BJ (cell line): Measurements from ENCODE around the gene MICALL1. TPM values are rescaled to one million over a fixed set of nuclear protein-coding genes. Genes with fewer than 3 reads are reported as not detected.

Experiments used
- CTCF ChIA-PET: fragments of 350-600 bp; formaldehyde crosslinking; extraction: SDS; loops from one replicate; lab custom pipeline; 2021; ENCODE audit warnings: antibody characterized with exemption, inconsistent platforms; lab: Yijun Ruan, JAX
- POLR2A ChIA-PET: fragments of 300-600 bp; sonication (Branson Sonifier 250); formaldehyde crosslinking; extraction: SDS; loops from one replicate; lab custom pipeline; 2021; ENCODE audit warnings: antibody characterized with exemption; lab: Charles Lee
- DNase-seq: peaks from one replicate; pipeline ENCODE4 v3.0.0-alpha.2; 2011; ENCODE audit warnings: low read depth
- H3K27me3 ChIP-seq: 2 replicates; pipeline ENCODE4 v1.6.0; 2011; ENCODE audit warnings: low read length; ENCODE audit not compliant: control insufficient read depth, insufficient read depth
- H3K36me3 ChIP-seq: 2 replicates; pipeline ENCODE4 v1.5.1; 2011; ENCODE audit warnings: low read length; ENCODE audit not compliant: control insufficient read depth, insufficient read depth
- H3K4me3 ChIP-seq: 2 replicates; pipeline ENCODE4 v1.5.1; 2011; ENCODE audit warnings: low read depth, mild to moderate bottlenecking, control low read depth, low read length
- polyA plus RNA-seq: library from polyadenylated mRNA; depleted of rRNA; stranded (reverse); fragments of >200 nt; gene quantifications from 2 replicates; pipeline ENCODE4 v1.2.3, GENCODE V29; 2011; rRNA removed
- TF ChIP-seq, protein P1 (sequence below): IDR thresholded peaks from 2 replicates; pipeline ENCODE4 v1.5.1; 2011; ENCODE audit warnings: low read depth, mild to moderate bottlenecking, control low read depth, inconsistent platforms, low read length, moderate library complexity; ENCODE audit not compliant: insufficient read depth

The MICALL1 gene
- polyA plus RNA-seq, 1 experiment = 26.5 TPM

DNA sequence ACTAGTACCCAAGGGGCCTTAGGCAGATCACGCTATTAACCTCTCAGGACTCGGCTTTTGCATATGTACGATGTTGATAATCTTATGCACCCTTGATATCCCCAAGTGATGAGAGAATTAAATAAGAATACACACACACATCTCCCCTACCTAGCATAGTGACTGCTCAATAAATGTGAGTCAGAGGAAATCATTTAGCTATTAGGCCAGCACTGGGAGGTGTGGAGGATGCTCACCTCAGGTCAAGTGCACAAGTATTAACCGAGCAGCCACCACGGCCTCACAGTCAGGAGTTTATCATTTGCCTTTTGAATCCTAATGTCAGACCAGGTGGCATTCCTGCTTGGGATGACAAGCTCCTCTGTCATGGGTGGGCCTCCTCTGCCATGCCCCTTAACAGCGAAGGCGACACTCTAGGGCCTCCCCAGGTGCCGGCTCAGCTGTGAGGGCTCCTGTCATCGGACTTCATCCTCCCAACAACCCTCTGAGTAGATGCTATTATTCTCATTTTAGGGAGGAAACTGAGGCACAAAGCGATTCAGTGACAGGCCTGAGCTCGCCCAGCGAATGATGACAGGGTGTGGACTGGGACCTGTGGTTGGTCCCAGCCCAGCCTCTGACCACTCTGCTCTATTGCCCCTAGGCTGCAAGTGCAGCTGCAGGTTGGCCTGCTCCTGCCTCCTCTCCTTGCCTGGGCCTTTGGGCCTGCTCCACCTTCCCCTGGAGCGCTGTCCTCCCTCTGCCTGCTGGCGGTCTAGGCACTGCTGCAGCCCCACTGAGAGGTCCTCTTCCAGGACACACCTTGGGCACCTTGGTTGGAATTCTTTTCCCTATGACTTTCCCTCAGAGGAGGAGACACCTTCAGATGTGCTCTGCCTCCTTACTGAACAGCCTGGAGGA lies 83.3 kb downstream of the MICALL1 start:
- Histone ChIP-seq H3K27me3 (peaks cover 1% of the 10 kb centered on the region; the same call in 1 of the 2 replicates), H3K4me3 (no peak overlapping the region), H3K36me3 (no peaks in the 10 kb centered on the region)
- ChIA-PET CTCF (interaction anchor here (0.7 to 0.9 kb wide), 2 partner anchors 17 to 25 kb away, joined by 3 to 4 read pairs; no protein-coding TSS in a partner anchor), POLR2A (no interaction called here)
- DNase-seq = no peak
- TF ChIP-seq, protein P1, sequence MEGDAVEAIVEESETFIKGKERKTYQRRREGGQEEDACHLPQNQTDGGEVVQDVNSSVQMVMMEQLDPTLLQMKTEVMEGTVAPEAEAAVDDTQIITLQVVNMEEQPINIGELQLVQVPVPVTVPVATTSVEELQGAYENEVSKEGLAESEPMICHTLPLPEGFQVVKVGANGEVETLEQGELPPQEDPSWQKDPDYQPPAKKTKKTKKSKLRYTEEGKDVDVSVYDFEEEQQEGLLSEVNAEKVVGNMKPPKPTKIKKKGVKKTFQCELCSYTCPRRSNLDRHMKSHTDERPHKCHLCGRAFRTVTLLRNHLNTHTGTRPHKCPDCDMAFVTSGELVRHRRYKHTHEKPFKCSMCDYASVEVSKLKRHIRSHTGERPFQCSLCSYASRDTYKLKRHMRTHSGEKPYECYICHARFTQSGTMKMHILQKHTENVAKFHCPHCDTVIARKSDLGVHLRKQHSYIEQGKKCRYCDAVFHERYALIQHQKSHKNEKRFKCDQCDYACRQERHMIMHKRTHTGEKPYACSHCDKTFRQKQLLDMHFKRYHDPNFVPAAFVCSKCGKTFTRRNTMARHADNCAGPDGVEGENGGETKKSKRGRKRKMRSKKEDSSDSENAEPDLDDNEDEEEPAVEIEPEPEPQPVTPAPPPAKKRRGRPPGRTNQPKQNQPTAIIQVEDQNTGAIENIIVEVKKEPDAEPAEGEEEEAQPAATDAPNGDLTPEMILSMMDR = no peak

DNA sequence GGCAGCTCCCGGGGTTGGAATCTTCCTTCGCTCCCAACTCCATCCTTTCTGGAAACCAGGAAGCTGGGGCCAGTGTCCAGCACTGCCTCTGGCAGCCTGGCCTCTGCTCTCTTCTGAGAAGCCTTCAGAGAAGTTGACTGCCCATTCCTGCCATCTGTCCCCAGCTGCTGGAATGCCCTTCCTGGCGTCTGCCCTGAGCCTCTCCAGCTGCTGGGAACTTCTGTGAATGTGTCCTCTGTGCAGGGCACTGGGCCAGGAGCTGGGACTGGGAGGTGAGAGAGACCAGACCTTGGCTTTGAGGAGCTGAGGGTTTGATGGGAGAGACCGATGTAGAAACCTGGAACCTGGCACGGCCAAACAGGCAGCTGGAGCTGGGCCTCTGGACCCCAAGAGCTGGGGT lies 84.2 kb downstream of the MICALL1 start:
- POLR2A ChIA-PET = no interaction called here
- H3K36me3 ChIP-seq = no peaks in the 10 kb centered on the region
- TF ChIP-seq, protein P1 = no peak
- H3K27me3 ChIP-seq = peaks cover 1% of the 10 kb centered on the region; the same call in 1 of the 2 replicates
- CTCF ChIA-PET = interaction anchor here (0.5 kb wide), 1 partner anchor 353 kb away, joined by 3 read pairs; no protein-coding TSS in a partner anchor
- no peak for DNase-seq
- H3K4me3 ChIP-seq = no peak overlapping the region

DNA sequence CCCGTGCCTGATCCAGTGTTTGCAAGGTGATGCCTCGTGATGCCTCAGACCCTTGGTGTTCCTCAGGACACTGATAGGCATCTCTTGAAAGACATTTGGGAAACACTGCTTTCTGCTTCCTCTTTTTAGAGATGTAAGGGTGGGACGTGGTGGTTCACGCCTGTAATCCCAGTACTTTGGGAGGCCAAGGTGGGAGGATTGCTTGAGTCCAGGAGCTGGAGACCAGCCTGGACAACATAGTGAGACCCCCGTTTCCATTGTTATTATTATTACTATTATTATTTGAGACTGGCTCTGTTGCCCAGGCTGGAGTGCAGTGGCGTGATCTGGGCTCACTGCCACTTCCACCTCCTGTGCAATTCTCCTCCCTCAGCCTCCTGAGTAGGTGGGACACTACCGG lies 84.8 kb downstream of the MICALL1 start:
- no peaks in the 10 kb centered on the region for H3K36me3 ChIP-seq
- ChIA-PET CTCF (interaction anchor here (0.5 kb wide), 1 partner anchor 354 kb away, joined by 3 read pairs; no protein-coding TSS in a partner anchor), POLR2A (no interaction called here)
- no peak for DNase-seq
- TF ChIP-seq, protein P1 = no peak
- H3K4me3 ChIP-seq = no peak overlapping the region
- peaks cover 1% of the 10 kb centered on the region; the same call in 1 of the 2 replicates for H3K27me3 ChIP-seq

DNA sequence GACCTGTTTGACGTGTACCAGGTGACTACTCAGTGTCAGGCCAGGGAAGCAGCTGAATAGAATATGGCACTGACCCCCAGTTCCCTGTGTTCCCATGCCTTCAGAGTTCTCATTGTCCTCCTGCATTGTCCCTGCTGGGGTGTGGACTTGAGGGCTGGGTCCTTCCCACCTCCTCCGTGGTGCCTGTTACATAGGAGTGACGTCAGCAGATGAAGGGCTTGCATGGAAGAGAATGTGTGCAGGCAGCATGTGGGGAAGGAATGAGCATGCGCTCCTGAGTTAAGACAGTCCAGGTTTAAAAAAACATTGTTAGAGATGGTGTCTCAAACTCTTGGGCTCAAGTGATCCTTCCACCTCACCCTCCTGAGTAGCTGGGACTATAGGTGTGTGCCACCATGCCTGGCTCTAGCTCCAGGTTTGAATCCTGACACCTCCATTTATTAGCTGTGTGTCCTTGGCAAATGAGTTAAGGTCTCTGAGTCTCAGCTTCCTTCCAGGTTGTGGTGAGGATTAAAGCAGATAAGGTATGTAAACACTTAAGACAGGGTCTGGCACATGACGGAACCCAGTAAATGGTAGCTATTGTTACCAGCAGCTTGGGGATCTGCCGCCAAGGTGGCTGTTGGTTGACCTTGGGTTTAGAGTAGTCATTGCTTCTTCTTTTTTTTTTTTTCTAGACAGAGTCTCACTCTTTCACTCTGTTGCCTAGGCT lies 85.8 kb downstream of the MICALL1 start:
- no peaks in the 10 kb centered on the region for H3K36me3 ChIP-seq
- H3K4me3 ChIP-seq = no peak overlapping the region
- no peak for DNase-seq
- H3K27me3 ChIP-seq = peaks cover 1% of the 10 kb centered on the region; the same call in 1 of the 2 replicates
- ChIA-PET CTCF (interaction anchor here (1.2 to 1.4 kb wide), 2 partner anchors 18 to 26 kb away, joined by 3 to 4 read pairs; no protein-coding TSS in a partner anchor), POLR2A (no interaction called here)
- TF ChIP-seq, protein P1 = no peak

Other genes with a start within 250 kb of the MICALL1 start
- gene PDXP, start 247.6 kb upstream of the MICALL1 start, polyA plus RNA-seq = 16.4 and 24.0 TPM in 2 replicates
- 9,083 and 9,143 TPM in 2 replicates for gene LGALS1, start 230.7 kb upstream of the MICALL1 start, polyA plus RNA-seq
- 11.0 and 16.5 TPM in 2 replicates for gene NOL12, start 220.0 kb upstream of the MICALL1 start, polyA plus RNA-seq
- gene TRIOBP, start 209.2 kb upstream of the MICALL1 start, polyA plus RNA-seq = 52.0 and 73.9 TPM in 2 replicates
- gene GCAT, start 98.4 kb upstream of the MICALL1 start, polyA plus RNA-seq = 12.6 and 24.9 TPM in 2 replicates
- not detected in 2 replicates for gene GALR3, start 82.9 kb upstream of the MICALL1 start, polyA plus RNA-seq
- gene ANKRD54, start 62.0 kb upstream of the MICALL1 start, polyA plus RNA-seq = 18.2 and 36.7 TPM in 2 replicates
- gene EIF3L, start 56.9 kb upstream of the MICALL1 start, polyA plus RNA-seq = 705 and 755 TPM in 2 replicates
- 0.38 and 0.42 TPM in 2 replicates for gene C22orf23, start 47.3 kb downstream of the MICALL1 start, polyA plus RNA-seq
- 86.2 and 92.1 TPM in 2 replicates for gene POLR2F, start 47.4 kb downstream of the MICALL1 start, polyA plus RNA-seq
- gene SOX10, start 78.3 kb downstream of the MICALL1 start, polyA plus RNA-seq = not detected in 2 replicates
- gene PICK1, start 151.1 kb downstream of the MICALL1 start, polyA plus RNA-seq = 27.9 and 32.4 TPM in 2 replicates
- gene SLC16A8, start 177.9 kb downstream of the MICALL1 start, polyA plus RNA-seq = 0.10 and 0.17 TPM in 2 replicates
- 1.2 and 1.3 TPM in 2 replicates for gene BAIAP2L2, start 204.4 kb downstream of the MICALL1 start, polyA plus RNA-seq